Vagina (tissue), 2 donors: Measurements from ENCODE around the gene MARK2. TPM values are rescaled to one million over a fixed set of nuclear protein-coding genes. Genes with fewer than 3 reads are reported as not detected.

Experiments
- DNase-seq, 2 donors: peaks; one replicate each; pipeline ENCODE4 v3.0.0-alpha.2; 2017; ENCODE audit errors: extremely low spot score in 2 of 2
- H3K27ac ChIP-seq: fragments of 200-600 bp; sonication (generic); one replicate; pipeline ENCODE4 v1.5.1; 2019
- H3K27me3 ChIP-seq: fragments of 200-600 bp; sonication (generic); one replicate; pipeline ENCODE4 v1.5.1; 2019
- H3K36me3 ChIP-seq, 2 donors: fragments of 200-600 bp; sonication (generic); one replicate each; pipeline ENCODE4 v1.5.1; 2017 to 2019
- H3K4me1 ChIP-seq: fragments of 200-600 bp; sonication (generic); one replicate; pipeline ENCODE4 v1.5.1; 2019
- H3K4me3 ChIP-seq, 2 donors: fragments of 200-600 bp; sonication (generic); 1 replicate in 1 of 2; 2 replicates in 1 of 2; pipeline ENCODE4 v1.5.1; 2016 to 2019
- H3K9me3 ChIP-seq: fragments of 200-600 bp; sonication (generic); one replicate; pipeline ENCODE4 v1.5.1; 2019
- POLR2A ChIP-seq, 2 donors: fragments of 450-650 bp; IDR thresholded peaks; one replicate each; pipeline ENCODE4 v1.6.1; 2017; ENCODE audit warnings: antibody characterized with exemption in 2 of 2, mild to moderate bottlenecking in 2 of 2, moderate library complexity in 2 of 2
- POLR2AphosphoS5 ChIP-seq, 2 donors: sonication (generic); formaldehyde crosslinking; IDR thresholded peaks; one replicate each; pipeline ENCODE4 v1.9.0; 2017; ENCODE audit warnings: antibody characterized with exemption in 2 of 2, mild to moderate bottlenecking in 2 of 2, low read depth in 1 of 2; ENCODE audit not compliant: insufficient read depth in 1 of 2
- intact Hi-C: fragments of 100-400 bp; cut with DNase I; formaldehyde crosslinking; loops from one replicate; pipeline ENCODE4 v1.15.1; 2023
- total RNA-seq: library from RNA; depleted of rRNA; stranded (reverse); fragments of >200 nt; gene quantifications from one replicate; pipeline ENCODE4 v1.2.3, GENCODE V29; 2016
- TF ChIP-seq, protein P1 (sequence below), 3 experiments: fragments of 450-650 bp in 2 of 3; fragments of 200-600 bp in 1 of 3; sonication (generic) in 1 of 3; IDR thresholded peaks; one replicate each; pipeline ENCODE4 v1.5.1; 2017 to 2019; ENCODE audit warnings: antibody characterized with exemption in 3 of 3, mild to moderate bottlenecking in 2 of 3, moderate library complexity in 2 of 3

Gene MARK2
- total RNA-seq, 1 donor from 2014 or later, result 35.6 TPM

DNA sequence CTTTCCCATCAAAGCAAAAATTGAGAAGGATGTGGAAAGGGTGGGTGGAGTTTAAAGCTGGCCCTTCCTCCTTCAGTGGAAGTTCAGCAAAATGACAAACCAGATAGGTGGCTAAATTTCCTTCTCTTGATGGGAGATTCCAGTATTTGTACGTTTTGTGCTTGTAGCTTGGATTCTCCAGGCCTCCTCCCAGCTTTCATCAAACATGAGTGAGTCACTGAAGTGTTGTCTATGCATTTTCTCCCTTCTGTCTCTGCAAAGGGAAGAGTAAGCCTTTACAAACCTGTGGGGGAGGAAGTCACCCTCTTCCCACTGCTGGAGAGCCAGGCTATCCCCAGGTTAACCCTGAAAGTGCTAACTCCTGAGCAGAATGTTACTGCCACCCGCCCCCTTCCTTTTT lies 6.4 kb downstream of the MARK2 start:
- TF ChIP-seq POLR2AphosphoS5 (IDR thresholded peaks at IDR 0.05; ENCODE audit: insufficient read depth in 1 of 2, low read depth in 1 of 2), result peak in 1 of 2 donors; percentile 39
- no peak for TF ChIP-seq POLR2A (IDR thresholded peaks at IDR 0.05)
- intact Hi-C loops, result no loop called here
- Histone ChIP-seq H3K9me3 (no peaks in the 10 kb centered on the region), H3K4me1 (peaks cover 81% of the 10 kb centered on the region), H3K27ac (peak overlapping the region; percentile 13), H3K27me3 (no peaks in the 10 kb centered on the region), H3K36me3 (no peaks in the 10 kb centered on the region), H3K4me3 (no peak overlapping the region)
- no peak for DNase-seq

DNA sequence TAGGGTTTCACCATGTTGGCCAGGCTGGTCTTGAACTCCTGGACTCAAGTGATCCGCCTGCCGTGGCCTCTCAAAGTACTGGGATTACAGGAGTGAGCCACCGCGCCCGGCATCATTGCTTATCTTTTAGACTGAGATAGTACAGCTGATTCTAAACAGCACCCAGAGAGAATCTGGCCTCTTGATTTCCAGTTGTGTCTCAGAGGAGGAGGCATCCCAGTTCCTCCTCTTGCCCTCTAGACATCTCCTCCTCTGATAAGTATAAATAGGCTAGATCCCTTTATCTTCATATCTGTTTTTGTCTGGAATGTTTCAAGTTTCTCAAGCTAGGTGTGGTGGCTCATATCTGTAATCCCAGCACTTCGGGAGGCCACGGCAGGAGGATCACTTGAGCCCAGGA lies 7.0 kb downstream of the MARK2 start:
- TF ChIP-seq, protein P1, sequence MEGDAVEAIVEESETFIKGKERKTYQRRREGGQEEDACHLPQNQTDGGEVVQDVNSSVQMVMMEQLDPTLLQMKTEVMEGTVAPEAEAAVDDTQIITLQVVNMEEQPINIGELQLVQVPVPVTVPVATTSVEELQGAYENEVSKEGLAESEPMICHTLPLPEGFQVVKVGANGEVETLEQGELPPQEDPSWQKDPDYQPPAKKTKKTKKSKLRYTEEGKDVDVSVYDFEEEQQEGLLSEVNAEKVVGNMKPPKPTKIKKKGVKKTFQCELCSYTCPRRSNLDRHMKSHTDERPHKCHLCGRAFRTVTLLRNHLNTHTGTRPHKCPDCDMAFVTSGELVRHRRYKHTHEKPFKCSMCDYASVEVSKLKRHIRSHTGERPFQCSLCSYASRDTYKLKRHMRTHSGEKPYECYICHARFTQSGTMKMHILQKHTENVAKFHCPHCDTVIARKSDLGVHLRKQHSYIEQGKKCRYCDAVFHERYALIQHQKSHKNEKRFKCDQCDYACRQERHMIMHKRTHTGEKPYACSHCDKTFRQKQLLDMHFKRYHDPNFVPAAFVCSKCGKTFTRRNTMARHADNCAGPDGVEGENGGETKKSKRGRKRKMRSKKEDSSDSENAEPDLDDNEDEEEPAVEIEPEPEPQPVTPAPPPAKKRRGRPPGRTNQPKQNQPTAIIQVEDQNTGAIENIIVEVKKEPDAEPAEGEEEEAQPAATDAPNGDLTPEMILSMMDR (IDR thresholded peaks at IDR 0.05), result no peak
- TF ChIP-seq POLR2A (IDR thresholded peaks at IDR 0.05), result no peak
- TF ChIP-seq POLR2AphosphoS5 (IDR thresholded peaks at IDR 0.05; ENCODE audit: insufficient read depth in 1 of 2, low read depth in 1 of 2), result no peak

DNA sequence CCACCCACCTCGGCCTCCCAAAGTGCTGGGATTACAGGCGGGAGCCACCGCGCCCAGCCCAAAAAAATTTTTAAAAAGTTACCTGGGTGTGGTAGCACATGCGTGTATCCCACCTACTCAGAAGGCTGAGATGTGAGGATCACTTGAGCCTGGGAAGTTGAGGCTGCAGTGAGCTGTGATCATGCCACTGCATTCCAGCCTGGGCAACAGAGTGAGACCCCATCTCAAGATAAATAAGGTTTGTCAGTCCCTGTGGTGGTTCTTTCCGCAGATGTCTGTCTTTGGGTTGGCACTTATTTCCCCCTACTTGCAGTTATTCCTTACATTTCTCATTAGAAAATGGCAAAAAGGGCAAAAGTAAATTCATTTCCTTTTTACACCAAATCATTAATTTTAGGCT lies 8.0 kb downstream of the MARK2 start:
- TF ChIP-seq, protein P1 (IDR thresholded peaks at IDR 0.05), result no peak
- TF ChIP-seq POLR2A (IDR thresholded peaks at IDR 0.05) (no peak), POLR2AphosphoS5 (IDR thresholded peaks at IDR 0.05; ENCODE audit: insufficient read depth in 1 of 2, low read depth in 1 of 2) (no peak)
- H3K27me3 ChIP-seq, result no peaks in the 10 kb centered on the region
- DNase-seq, result no peak
- peaks cover 77% of the 10 kb centered on the region for H3K4me1 ChIP-seq
- H3K4me3 ChIP-seq, result no peak overlapping the region
- H3K27ac ChIP-seq, result peak overlapping the region; percentile 36
- H3K9me3 ChIP-seq, result no peaks in the 10 kb centered on the region
- no peaks in the 10 kb centered on the region for H3K36me3 ChIP-seq
- intact Hi-C loops, result no loop called here

More for the DNA sequence above, 7.0 kb downstream of the MARK2 start:
- Histone ChIP-seq H3K27me3 (no peaks in the 10 kb centered on the region), H3K4me1 (peaks cover 77% of the 10 kb centered on the region), H3K27ac (no peak overlapping the region), H3K36me3 (no peaks in the 10 kb centered on the region), H3K4me3 (no peak overlapping the region), H3K9me3 (no peaks in the 10 kb centered on the region)
- DNase-seq, result no peak
- intact Hi-C loops, result no loop called here

DNA sequence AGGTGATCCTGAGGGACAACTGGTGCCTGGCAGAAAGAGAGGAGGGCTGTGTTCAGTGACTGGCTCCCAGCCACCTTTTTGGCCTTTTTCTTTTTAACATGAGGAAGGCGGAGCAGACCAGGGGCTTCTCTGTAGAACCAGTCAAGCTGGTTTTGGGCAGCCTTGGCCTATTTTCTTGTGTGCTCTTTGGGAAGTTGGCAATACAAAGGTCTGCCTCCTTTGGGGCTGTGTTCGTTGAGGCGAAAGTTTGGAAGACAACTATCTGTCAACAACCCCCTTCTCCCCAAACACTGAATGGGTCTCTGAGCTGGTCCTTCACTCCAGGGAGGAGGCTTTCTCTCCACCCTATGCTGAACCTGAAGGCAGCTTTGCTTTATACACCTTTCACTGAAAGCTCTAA lies 8.5 kb downstream of the MARK2 start:
- peaks cover 75% of the 10 kb centered on the region for H3K4me1 ChIP-seq
- DNase-seq, result no peak
- TF ChIP-seq POLR2AphosphoS5 (IDR thresholded peaks at IDR 0.05; ENCODE audit: insufficient read depth in 1 of 2, low read depth in 1 of 2) (no peak), POLR2A (IDR thresholded peaks at IDR 0.05) (no peak)
- TF ChIP-seq, protein P1 (IDR thresholded peaks at IDR 0.05), result no peak
- H3K4me3 ChIP-seq, result no peak overlapping the region
- intact Hi-C loops, result no loop called here
- H3K27me3 ChIP-seq, result no peaks in the 10 kb centered on the region
- peak overlapping the region; percentile 36 for H3K27ac ChIP-seq
- H3K9me3 ChIP-seq, result no peaks in the 10 kb centered on the region
- H3K36me3 ChIP-seq, result no peaks in the 10 kb centered on the region

DNA sequence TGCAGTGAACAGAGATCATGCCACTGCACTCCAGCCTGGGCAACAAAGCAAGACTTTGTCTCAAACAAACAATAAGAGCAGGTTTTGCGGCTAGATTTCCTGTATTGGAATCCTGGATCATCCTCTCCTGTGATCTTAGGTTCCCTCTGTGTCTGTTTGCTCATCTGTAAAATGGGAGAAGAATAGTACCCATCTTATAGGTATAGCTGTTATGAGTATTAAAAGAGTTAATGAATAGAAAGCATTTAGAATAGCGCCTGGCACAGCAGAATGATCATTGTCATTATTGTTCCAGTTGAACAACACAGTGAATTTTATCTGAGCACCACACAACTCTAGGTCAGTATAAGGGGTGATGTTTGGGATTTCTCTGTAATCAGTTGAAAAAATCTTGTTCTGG lies 10.8 kb downstream of the MARK2 start:
- intact Hi-C loops, result no loop called here
- H3K36me3 ChIP-seq, result no peaks in the 10 kb centered on the region
- DNase-seq, result no peak
- TF ChIP-seq, protein P1 (IDR thresholded peaks at IDR 0.05), result no peak
- TF ChIP-seq POLR2A (IDR thresholded peaks at IDR 0.05) (no peak), POLR2AphosphoS5 (IDR thresholded peaks at IDR 0.05; ENCODE audit: insufficient read depth in 1 of 2, low read depth in 1 of 2) (no peak)
- peaks cover 52% of the 10 kb centered on the region for H3K4me1 ChIP-seq
- no peaks in the 10 kb centered on the region for H3K9me3 ChIP-seq
- no peaks in the 10 kb centered on the region for H3K27me3 ChIP-seq
- no peak overlapping the region for H3K27ac ChIP-seq
- H3K4me3 ChIP-seq, result no peak overlapping the region
